Measurements from ENCODE around the gene TREM2. TPM values are rescaled to one million over a fixed set of nuclear protein-coding genes. Genes with fewer than 3 reads are reported as not detected.

Gene TREM2
- 6.6 TPM for total RNA-seq

DNA sequence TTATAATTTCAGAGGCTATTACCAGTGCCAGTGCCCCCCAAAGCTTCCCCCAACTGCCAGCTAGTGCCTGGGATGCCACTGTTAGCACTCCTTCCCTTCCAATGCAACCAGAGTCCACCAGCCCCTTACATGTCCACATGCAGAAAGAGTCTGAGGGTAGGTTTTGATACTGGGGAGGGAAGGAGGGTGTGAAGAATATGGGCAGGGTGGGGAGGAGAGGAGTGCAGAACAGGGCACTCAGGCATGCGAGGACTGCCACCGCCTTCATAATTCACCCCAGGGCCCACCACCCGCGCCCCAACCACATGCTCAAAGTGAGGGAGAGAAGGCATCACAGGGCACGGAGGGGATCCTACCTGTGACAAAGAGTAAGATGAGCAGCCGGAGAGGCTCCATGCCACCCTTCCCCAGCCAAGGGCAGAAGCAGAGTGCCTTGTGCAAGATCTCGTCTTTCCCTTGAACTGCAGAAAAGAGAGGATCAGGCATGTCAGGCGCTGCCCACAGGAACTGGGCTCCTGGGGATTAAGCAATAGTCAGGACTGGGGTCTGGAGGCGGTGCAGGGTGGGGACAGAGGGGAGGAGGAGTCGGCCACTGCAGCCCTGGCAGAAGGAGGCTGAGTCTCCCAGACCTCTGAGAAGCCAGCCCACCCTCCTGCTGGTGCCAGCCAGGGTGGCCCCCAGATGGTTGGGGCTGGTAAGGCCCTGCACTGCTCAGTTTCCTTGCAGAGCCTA is at the start of gene TREM2:
Gene TREM2, minus strand, starts transcription at position 430 of the 732 bp plus-strand sequence. Its CDS starts 34 bp downstream, at position 396.

DNA sequence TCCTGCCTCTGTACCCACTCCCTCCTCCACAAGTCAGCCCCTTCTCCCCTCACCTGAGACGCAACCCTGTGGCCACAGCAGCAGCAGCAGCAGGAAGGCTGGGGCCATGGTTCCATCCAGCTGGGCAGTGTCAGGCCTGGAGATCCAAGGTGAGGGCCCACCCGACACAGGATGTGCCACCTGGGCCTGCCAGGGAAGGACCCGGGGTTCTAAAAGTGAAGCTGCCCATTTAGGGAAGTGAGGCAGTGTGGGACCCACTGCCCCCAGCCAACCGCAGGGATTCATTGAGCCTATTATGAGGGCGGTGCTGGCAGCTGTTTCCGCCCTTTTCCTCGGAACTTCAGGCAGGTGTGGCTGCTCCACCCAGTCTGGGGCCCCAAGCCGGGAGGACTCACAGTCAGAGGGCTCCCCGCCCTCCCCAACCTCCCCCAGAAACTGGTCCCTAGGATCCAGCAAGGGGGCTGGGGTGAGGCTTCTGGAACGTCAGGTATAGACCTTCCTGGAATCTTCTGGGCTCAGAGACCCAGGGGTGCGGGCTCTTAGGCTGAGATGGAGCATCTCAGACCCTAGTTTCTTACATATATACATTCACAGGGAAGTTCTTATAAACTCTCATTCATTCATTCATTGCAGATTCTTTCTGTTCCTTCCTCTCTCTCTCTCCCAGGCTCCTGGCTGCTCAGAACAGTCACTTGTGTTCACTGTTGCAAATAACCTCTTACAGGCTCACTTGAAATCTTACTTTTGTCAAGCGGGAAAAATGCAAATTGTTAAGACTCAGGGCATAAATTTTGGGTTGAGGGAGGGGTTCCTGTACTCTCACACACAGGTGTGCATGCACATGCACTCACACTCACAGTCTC is 38.2 kb upstream of the TREM2 start, which contains the start of gene TREML2:
Gene TREML2, minus strand, starts transcription at position 249 of the 863 bp plus-strand sequence. Its CDS starts 141 bp downstream, at position 108.

DNA sequence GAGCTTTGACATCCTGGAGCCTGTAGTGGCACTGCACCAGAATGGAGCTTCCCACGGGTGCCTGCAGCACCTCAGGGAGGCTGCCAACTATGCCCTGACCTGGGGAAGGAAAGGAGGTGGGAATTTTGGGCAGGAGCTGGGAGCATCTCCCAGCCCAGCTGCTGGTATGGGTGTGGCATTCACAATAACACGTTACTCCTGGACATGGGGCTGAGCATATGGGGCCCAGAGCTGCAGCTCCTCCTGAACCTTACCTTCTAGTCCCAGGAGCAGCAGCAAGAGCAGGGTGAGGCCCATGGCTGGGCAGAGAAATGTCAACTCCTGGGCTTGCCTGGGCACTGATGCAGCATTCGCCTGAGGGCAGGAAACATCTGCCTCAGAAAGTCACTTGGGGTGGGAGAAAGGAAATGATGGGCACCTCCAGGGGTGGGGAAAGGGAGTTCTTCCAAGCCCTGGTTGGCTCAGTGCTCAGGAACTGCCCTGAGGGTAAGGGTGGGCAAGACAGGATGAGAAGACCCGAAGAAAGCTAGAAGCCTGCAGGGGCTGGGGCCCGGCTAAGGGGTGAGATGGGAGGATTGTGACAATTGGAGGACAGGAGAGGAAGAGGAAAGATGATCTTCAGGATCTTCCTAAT is 8.8 kb downstream of the TREM2 start, which contains the start of gene TREML1:
Gene TREML1, minus strand, starts transcription at position 356 of the 634 bp plus-strand sequence. Its CDS starts 59 bp downstream, at position 297.

Other genes starting within 250 kb of the TREM2 start
- 0.63 TPM for gene UNC5CL, start 123.9 kb downstream of the TREM2 start, total RNA-seq
- not detected for gene TSPO2, start 120.6 kb downstream of the TREM2 start, total RNA-seq
- gene APOBEC2, start 109.9 kb downstream of the TREM2 start, total RNA-seq: not detected
- 18.2 TPM for gene OARD1, start 90.8 kb downstream of the TREM2 start, total RNA-seq
- 57.6 TPM for gene NFYA, start 90.1 kb downstream of the TREM2 start, total RNA-seq
- gene TREML1, start 8.8 kb downstream of the TREM2 start, total RNA-seq: not detected
- not detected for gene TREML2, start 38.0 kb upstream of the TREM2 start, total RNA-seq
- gene TREML4, start 65.2 kb upstream of the TREM2 start, total RNA-seq: not detected
- gene TREM1, start 123.6 kb upstream of the TREM2 start, total RNA-seq: not detected
- not detected for gene NCR2, start 172.5 kb upstream of the TREM2 start, total RNA-seq

Measured in parietal lobe (tissue), 1 donor.